Posterior cingulate gyrus (tissue), 11 donors: Measurements from ENCODE around the gene ZNF487.
"Not testable (repeated sequence)": the region's sequence is repeated elsewhere in the genome, so short reads cannot be mapped to it uniquely, and the experiment has no call there.

Experiments
- DNase-seq, 10 donors: peaks; one replicate each; pipeline versions ENCODE4 v3.0.0 to v3.0.0-alpha.2; 2020 to 2021; ENCODE audit warnings: mixed read lengths in 3 of 10
- intact Hi-C: fragments of 100-400 bp; cut with DNase I; formaldehyde crosslinking; loops from one replicate; pipeline ENCODE4 v1.15.1; 2023

ZNF487 gene

GRCh38 chr10:43403911-43404703 lies 32.8 kb upstream of the ZNF487 start:
- DNase-seq = no peak
- intact Hi-C loops = no loop called here

- DNase-seq = no peak
- intact Hi-C loops = no loop called here
Measured at GRCh38 chr10:43404704-43405084, 32.2 kb upstream of the ZNF487 start.

- peak in 9 of 10 donors; percentile 19 to 92 (median 29) for DNase-seq
- intact Hi-C loops = no loop called here
Measured at GRCh38 chr10:43407148-43407575, 29.7 kb upstream of the ZNF487 start.

- intact Hi-C loops = no loop called here
- DNase-seq = peak; percentile 60 to 97 (median 74)
Measured at GRCh38 chr10:43407576-43408330, 29.2 kb upstream of the ZNF487 start.

- intact Hi-C loops = no loop called here
- no peak for DNase-seq
Measured at GRCh38 chr10:43408331-43408709, 28.6 kb upstream of the ZNF487 start.

GRCh38 chr10:43408710-43409384 lies 28.1 kb upstream of the ZNF487 start, which contains the start of gene HNRNPF:
TSS of gene HNRNPF (minus strand) at chr10:43409186. CDS start at chr10:43387884, 21,302 bp downstream.
- DNase-seq = peak; percentile 84 to 99 (median 94)
- intact Hi-C loops = loop anchor here (1.0 kb wide), 2 partner anchors 11 to 28 kb away; partner anchors contain the start of gene ZNF487

GRCh38 chr10:43409385-43410109 lies 27.4 kb upstream of the ZNF487 start:
- peak in 7 of 10 donors; percentile 22 to 92 (median 46) for DNase-seq
- intact Hi-C loops = loop anchor here (1.0 kb wide), 2 partner anchors 11 to 28 kb away; partner anchors contain the start of gene ZNF487

GRCh38 chr10:43410345-43410744 lies 26.6 kb upstream of the ZNF487 start:
- no peak for DNase-seq
- intact Hi-C loops = no loop called here

- intact Hi-C loops = no loop called here
- no peak for DNase-seq
Measured at GRCh38 chr10:43411536-43411935, 25.4 kb upstream of the ZNF487 start.

GRCh38 chr10:43415544-43415943 lies 21.4 kb upstream of the ZNF487 start:
- DNase-seq = no peak
- intact Hi-C loops = no loop called here

GRCh38 chr10:43417950-43418768 lies 18.8 kb upstream of the ZNF487 start:
- intact Hi-C loops = no loop called here
- no peak for DNase-seq

- DNase-seq = no peak
- intact Hi-C loops = loop anchor here (1.0 kb wide), 2 partner anchors 11 to 16 kb away; partner anchors contain the start of gene HNRNPF
Measured at GRCh38 chr10:43419997-43420368, 16.9 kb upstream of the ZNF487 start.

- DNase-seq = peak; percentile 72 to 98 (median 82)
- intact Hi-C loops = loop anchor here (1.0 kb wide), 2 partner anchors 11 to 16 kb away; partner anchors contain the start of gene HNRNPF
Measured at GRCh38 chr10:43420369-43421200, 16.3 kb upstream of the ZNF487 start.

- no peak for DNase-seq
- intact Hi-C loops = no loop called here
Measured at GRCh38 chr10:43421201-43421507, 15.8 kb upstream of the ZNF487 start.

- intact Hi-C loops = no loop called here
- DNase-seq = no peak
Measured at GRCh38 chr10:43421519-43421918, 15.4 kb upstream of the ZNF487 start.

GRCh38 chr10:43421944-43422343 lies 15.0 kb upstream of the ZNF487 start:
- DNase-seq, intact Hi-C loops: not testable (repeated sequence)

- intact Hi-C loops = no loop called here
- no peak for DNase-seq
Measured at GRCh38 chr10:43424416-43424815, 12.5 kb upstream of the ZNF487 start.

- DNase-seq, intact Hi-C loops: not testable (repeated sequence)
Measured at GRCh38 chr10:43426476-43426875, 10.4 kb upstream of the ZNF487 start.
